ENCODE data around the gene ZBTB21. TPM values are rescaled to one million over a fixed set of nuclear protein-coding genes. Genes with fewer than 3 reads are reported as not detected.

The ZBTB21 gene
- total and polyA plus RNA-seq, 9 donors, result 4.1 to 41.4 (median 21.9) TPM

DNA sequence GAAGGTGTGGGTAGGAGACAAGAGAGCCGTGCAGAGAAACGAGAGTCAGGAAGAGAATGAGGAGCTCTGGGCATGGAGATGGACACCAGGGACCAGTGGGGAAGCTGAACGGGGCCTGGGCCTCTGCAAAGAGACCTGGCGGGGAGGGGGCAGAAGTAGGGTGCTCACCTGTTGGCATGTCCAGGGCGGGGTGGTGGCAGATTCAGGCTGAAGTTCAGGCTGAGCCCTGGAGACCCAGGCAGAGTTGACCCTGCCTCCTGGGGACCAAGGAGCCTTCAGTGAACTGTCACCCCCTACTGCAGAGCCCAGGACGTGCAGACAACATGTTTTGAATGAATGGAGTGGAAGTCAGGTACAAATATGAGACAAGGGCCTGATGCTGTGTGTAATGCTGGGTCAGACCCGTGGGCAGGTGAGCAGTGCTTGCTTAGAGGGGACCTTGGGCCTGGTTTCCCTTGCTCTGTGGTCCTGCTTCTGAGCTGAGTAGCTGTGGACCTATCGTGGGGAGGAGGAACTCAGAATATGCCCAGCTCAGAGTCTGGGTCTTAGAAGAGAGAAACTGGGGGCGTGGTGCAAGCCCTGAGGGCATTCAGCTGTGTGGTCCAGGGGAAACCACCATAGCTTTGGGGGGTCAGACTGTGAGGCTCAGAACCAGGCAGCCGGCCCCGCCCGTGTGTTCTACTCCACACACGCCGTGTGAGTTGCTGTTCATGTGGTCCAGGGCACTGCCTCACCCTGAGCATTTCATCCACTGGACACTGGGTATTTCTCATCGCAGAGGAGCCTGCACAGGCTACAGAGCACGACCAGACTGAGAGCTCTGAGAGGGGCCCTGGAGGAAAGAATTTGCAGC lies 39.6 kb upstream of the ZBTB21 start:
- Histone ChIP-seq H3K9me3 (no peaks in the 10 kb centered on the region), H3K36me3 (no peaks in the 10 kb centered on the region), H3K27me3 (no peaks in the 10 kb centered on the region), H3K4me3 (no peak overlapping the region), H3K4me1 (ENCODE audit: insufficient read depth) (peaks cover 2% of the 10 kb centered on the region), H3K27ac (no peak overlapping the region)
- intact Hi-C loops (cut with DNase I), result loop anchor here in 1 of 4 donors (10.0 kb wide), 1 partner anchor 475 kb away; no protein-coding TSS in a partner anchor
- 88 to 90% (median 89%) methylated on average over 16 of the region's 16 CpGs for WGBS, 3 donors
- DNase-seq, result no peak
- TF ChIP-seq, protein P1, sequence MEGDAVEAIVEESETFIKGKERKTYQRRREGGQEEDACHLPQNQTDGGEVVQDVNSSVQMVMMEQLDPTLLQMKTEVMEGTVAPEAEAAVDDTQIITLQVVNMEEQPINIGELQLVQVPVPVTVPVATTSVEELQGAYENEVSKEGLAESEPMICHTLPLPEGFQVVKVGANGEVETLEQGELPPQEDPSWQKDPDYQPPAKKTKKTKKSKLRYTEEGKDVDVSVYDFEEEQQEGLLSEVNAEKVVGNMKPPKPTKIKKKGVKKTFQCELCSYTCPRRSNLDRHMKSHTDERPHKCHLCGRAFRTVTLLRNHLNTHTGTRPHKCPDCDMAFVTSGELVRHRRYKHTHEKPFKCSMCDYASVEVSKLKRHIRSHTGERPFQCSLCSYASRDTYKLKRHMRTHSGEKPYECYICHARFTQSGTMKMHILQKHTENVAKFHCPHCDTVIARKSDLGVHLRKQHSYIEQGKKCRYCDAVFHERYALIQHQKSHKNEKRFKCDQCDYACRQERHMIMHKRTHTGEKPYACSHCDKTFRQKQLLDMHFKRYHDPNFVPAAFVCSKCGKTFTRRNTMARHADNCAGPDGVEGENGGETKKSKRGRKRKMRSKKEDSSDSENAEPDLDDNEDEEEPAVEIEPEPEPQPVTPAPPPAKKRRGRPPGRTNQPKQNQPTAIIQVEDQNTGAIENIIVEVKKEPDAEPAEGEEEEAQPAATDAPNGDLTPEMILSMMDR (IDR thresholded peaks at IDR 0.05), result no peak
- TF ChIP-seq POLR2A (IDR thresholded peaks at IDR 0.05) (no peak), EP300 (IDR thresholded peaks at IDR 0.05) (no peak)

DNA sequence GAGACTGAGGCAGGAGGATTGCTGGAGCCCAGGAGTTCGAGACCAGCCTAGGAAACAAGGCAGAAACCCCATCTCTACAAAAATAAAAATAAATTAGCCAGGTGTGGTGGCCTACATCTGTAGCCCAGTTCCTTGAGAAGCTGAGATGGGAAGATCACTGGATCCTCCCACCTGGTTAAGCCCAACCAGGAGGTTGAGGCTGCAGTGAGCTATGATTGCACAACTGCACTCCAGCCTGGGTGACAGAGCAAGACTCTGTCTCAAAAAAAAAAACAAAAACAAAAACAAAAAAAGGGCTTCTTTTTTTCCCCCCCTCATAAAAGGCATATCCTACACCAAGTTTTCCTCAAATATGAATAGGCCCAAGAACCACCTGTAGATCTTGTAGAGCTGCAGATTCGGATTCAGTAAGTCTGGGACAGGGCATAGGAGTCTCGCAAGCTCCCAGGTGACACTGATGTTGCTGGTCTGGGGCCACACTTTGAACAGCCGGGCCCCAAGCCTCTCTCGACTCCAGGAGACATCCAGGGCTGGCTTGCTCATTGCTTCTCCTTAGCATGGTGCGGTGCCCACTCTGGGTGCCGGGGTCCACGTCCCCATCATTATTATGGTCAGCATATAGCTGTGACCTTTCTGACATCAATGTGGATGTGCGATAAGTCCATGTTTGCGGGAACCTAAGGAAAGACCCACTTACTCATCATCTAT lies 38.9 kb upstream of the ZBTB21 start:
- Histone ChIP-seq H3K4me3 (no peak overlapping the region), H3K9me3 (no peaks in the 10 kb centered on the region), H3K27me3 (no peaks in the 10 kb centered on the region), H3K27ac (no peak overlapping the region), H3K4me1 (ENCODE audit: insufficient read depth) (peaks cover 2% of the 10 kb centered on the region), H3K36me3 (no peaks in the 10 kb centered on the region)
- intact Hi-C loops (cut with DNase I), result no loop called here
- TF ChIP-seq, protein P1 (IDR thresholded peaks at IDR 0.05), result no peak
- no peak for TF ChIP-seq POLR2A (IDR thresholded peaks at IDR 0.05)
- TF ChIP-seq EP300 (IDR thresholded peaks at IDR 0.05), result no peak
- WGBS, 3 donors, result 95 to 98% (median 96%) methylated on average over 10 of the region's 10 CpGs
- DNase-seq, result no peak

DNA sequence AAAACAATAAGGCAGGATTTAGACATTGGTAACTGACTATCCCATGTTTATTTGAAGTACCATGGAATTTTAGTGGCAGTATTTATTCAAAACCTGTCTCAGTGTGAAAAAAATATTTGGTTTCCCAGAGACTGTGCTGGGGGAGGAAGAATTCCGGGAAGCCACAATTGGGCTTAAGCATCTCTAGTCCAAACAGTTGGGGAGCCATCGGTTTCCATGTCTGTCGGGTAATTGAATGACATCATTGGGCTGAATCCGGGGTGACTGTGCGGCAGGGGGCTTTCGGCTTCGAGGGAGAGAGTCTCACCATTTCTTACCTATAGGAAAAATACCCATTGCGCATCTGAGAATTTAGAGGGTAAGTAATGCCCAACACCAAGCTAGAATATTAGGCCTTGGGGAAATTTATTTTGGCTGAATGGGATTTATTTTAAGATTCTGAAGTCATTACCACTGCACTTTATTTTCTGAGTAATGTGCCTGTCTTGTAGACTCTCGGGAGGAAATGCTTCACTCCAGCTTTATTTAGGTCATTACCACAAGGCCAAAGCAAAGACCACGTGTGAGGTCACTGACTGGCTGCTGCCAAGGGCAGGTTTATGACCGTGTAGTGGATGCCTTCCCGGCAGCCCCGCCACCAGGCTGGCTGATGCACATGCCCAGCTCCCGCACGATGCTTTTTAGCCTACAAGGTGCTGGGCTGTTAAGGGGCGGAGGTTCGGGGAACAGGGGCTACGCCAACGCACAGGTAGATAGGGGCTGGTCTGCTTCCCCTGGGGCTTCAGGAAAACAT lies 37.9 kb upstream of the ZBTB21 start:
- intact Hi-C loops (cut with DNase I), result no loop called here
- DNase-seq, result peak; percentile 52 to 72 (median 70)
- H3K4me1 ChIP-seq (ENCODE audit: insufficient read depth), result peaks cover 2% of the 10 kb centered on the region
- TF ChIP-seq EP300 (IDR thresholded peaks at IDR 0.05) (no peak), POLR2A (IDR thresholded peaks at IDR 0.05) (no peak)
- TF ChIP-seq, protein P1 (IDR thresholded peaks at IDR 0.05), result no peak
- H3K4me3 ChIP-seq, result no peak overlapping the region
- no peak overlapping the region for H3K27ac ChIP-seq
- H3K9me3 ChIP-seq, result no peaks in the 10 kb centered on the region
- WGBS, 3 donors, result 53 to 58% (median 57%) methylated on average over 19 of the region's 19 CpGs
- no peaks in the 10 kb centered on the region for H3K36me3 ChIP-seq
- H3K27me3 ChIP-seq, result no peaks in the 10 kb centered on the region

DNA sequence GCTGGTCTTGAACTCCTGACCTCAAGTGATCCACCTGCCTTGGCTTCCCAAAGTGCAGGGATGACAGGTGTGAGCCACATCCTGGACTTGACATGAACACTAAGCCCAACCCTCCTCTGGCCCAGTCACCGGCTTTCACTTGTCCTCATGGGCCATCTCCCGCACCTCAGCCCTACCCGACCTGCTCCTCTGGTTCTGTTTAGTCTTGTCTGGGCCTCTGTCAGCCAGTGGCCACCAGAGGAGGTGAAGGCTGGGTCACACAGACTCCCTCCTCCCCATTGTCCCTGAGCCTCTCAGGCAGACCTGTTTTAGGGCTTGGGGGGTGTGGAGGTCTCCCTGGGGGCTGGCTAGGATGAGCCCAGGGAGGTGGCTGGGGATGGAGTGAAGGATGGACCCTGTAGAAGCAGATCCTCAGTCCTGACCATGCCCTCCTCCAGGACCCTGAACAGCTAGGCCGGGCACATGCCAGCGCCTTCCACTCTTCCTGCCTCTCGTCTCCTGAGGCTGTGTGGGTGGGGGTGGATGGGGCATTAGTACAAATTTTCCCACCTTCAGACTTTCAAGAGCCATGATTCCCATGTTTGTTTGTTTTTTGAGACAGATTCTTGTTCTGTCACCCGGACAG lies 34.8 kb upstream of the ZBTB21 start:
- DNase-seq, result no peak
- no peak overlapping the region for H3K27ac ChIP-seq
- H3K4me1 ChIP-seq (ENCODE audit: insufficient read depth), result peaks cover 9% of the 10 kb centered on the region
- H3K36me3 ChIP-seq, result no peaks in the 10 kb centered on the region
- H3K9me3 ChIP-seq, result no peaks in the 10 kb centered on the region
- no peak for TF ChIP-seq EP300 (IDR thresholded peaks at IDR 0.05)
- TF ChIP-seq, protein P1 (IDR thresholded peaks at IDR 0.05), result no peak
- TF ChIP-seq POLR2A (IDR thresholded peaks at IDR 0.05), result no peak
- intact Hi-C loops (cut with DNase I), result no loop called here
- no peak overlapping the region for H3K4me3 ChIP-seq
- 90 to 96% (median 92%) methylated on average over 7 of the region's 7 CpGs for WGBS, 3 donors
- no peaks in the 10 kb centered on the region for H3K27me3 ChIP-seq
